ENCODE measurements around the gene GTF2IRD1. TPM values are rescaled to one million over a fixed set of nuclear protein-coding genes. Genes with fewer than 3 reads are reported as not detected.

Gene GTF2IRD1
- total RNA-seq, 1 experiment from 2014 or later, result 53.6 TPM

- no peaks in the 10 kb centered on the region; the same call in 1 of the 2 replicates for H3K36me3 ChIP-seq (ENCODE audit: control insufficient read depth, insufficient read depth, low read length)
- H3K4me1 ChIP-seq, result peaks cover 10% of the 10 kb centered on the region
- Mint-ChIP-seq H3K4me1 (ENCODE audit: low read depth, unreplicated experiment) (peaks cover 14% of the 10 kb centered on the region), H3K27me3 (ENCODE audit: insufficient read depth, unreplicated experiment) (no peaks in the 10 kb centered on the region), H3K4me3 (ENCODE audit: unreplicated experiment) (no peak overlapping the region), H3K27ac (ENCODE audit: unreplicated experiment) (no peak overlapping the region), H3K9me3 (ENCODE audit: unreplicated experiment) (no peaks in the 10 kb centered on the region), H3K36me3 (ENCODE audit: insufficient read depth, unreplicated experiment) (peaks cover 66% of the 10 kb centered on the region)
- H3K4me3 ChIP-seq (ENCODE audit: low read depth, low read length), result no peak overlapping the region
- CTCF ChIA-PET, result no interaction called here
- intact Hi-C loops (cut with micrococcal nuclease; ENCODE audit: unreplicated experiment), result no loop called here
- no peak for TF ChIP-seq CTCF (IDR thresholded peaks at IDR 0.05; ENCODE audit: insufficient read depth in 1 of 2, low read depth in 1 of 2, low read length in 1 of 2, severe bottlenecking in 1 of 2, unreplicated experiment in 1 of 2)
- DNase-seq, result no peak
- H3K27me3 ChIP-seq (replicated peaks; ENCODE audit: control insufficient read depth, insufficient read depth, low read length), result no peaks in the 10 kb centered on the region
- no peaks in the 10 kb centered on the region for H3K9me3 ChIP-seq
- POLR2A ChIA-PET, result no interaction called here
- BruUV-seq (replicated peaks), result no TSS peak
These were observed 16.8 kb downstream of the GTF2IRD1 start for GRCh38 chr7:74470504-74470903.

- Histone ChIP-seq H3K36me3 (ENCODE audit: control insufficient read depth, insufficient read depth, low read length) (no peaks in the 10 kb centered on the region; the same call in 1 of the 2 replicates), H3K27me3 (replicated peaks; ENCODE audit: control insufficient read depth, insufficient read depth, low read length) (no peaks in the 10 kb centered on the region), H3K4me3 (ENCODE audit: low read depth, low read length) (no peak overlapping the region), H3K4me1 (peaks cover 19% of the 10 kb centered on the region), H3K9me3 (no peaks in the 10 kb centered on the region)
- no peak for TF ChIP-seq CTCF (IDR thresholded peaks at IDR 0.05; ENCODE audit: insufficient read depth in 1 of 2, low read depth in 1 of 2, low read length in 1 of 2, severe bottlenecking in 1 of 2, unreplicated experiment in 1 of 2)
- Mint-ChIP-seq H3K4me3 (ENCODE audit: unreplicated experiment) (no peak overlapping the region), H3K27ac (ENCODE audit: unreplicated experiment) (peak overlapping the region; percentile 47), H3K36me3 (ENCODE audit: insufficient read depth, unreplicated experiment) (peaks cover 64% of the 10 kb centered on the region), H3K9me3 (ENCODE audit: unreplicated experiment) (no peaks in the 10 kb centered on the region), H3K4me1 (ENCODE audit: low read depth, unreplicated experiment) (peaks cover 19% of the 10 kb centered on the region), H3K27me3 (ENCODE audit: insufficient read depth, unreplicated experiment) (no peaks in the 10 kb centered on the region)
- intact Hi-C loops (cut with micrococcal nuclease; ENCODE audit: unreplicated experiment), result no loop called here
- CTCF ChIA-PET, result interaction anchor here (0.8 kb wide), 1 partner anchor 107 kb away, joined by 3 read pairs; no protein-coding TSS in a partner anchor
- no TSS peak for BruUV-seq (replicated peaks)
- no peak for DNase-seq
- POLR2A ChIA-PET, result no interaction called here
These were observed 19.4 kb downstream of the GTF2IRD1 start for GRCh38 chr7:74473116-74473515.

GRCh38 chr7:74474271-74474865, 20.7 kb downstream of the GTF2IRD1 start:
- H3K4me1 Mint-ChIP-seq (ENCODE audit: low read depth, unreplicated experiment), result peaks cover 21% of the 10 kb centered on the region
- BruUV-seq (replicated peaks), result no TSS peak
- H3K27me3 ChIP-seq (replicated peaks; ENCODE audit: control insufficient read depth, insufficient read depth, low read length), result no peaks in the 10 kb centered on the region
- intact Hi-C loops (cut with micrococcal nuclease; ENCODE audit: unreplicated experiment), result no loop called here
- no peaks in the 10 kb centered on the region for H3K9me3 Mint-ChIP-seq (ENCODE audit: unreplicated experiment)
- no peaks in the 10 kb centered on the region; the same call in 1 of the 2 replicates for H3K36me3 ChIP-seq (ENCODE audit: control insufficient read depth, insufficient read depth, low read length)
- no peaks in the 10 kb centered on the region for H3K9me3 ChIP-seq
- POLR2A ChIA-PET, result no interaction called here
- no peaks in the 10 kb centered on the region for H3K27me3 Mint-ChIP-seq (ENCODE audit: insufficient read depth, unreplicated experiment)
- TF ChIP-seq CTCF (IDR thresholded peaks at IDR 0.05; ENCODE audit: insufficient read depth in 1 of 2, low read depth in 1 of 2, low read length in 1 of 2, severe bottlenecking in 1 of 2, unreplicated experiment in 1 of 2), result no peak
- no peak overlapping the region for H3K4me3 Mint-ChIP-seq (ENCODE audit: unreplicated experiment)
- peaks cover 19% of the 10 kb centered on the region for H3K4me1 ChIP-seq
- peak overlapping the region; percentile 84 for H3K27ac Mint-ChIP-seq (ENCODE audit: unreplicated experiment)
- no peak for DNase-seq
- CTCF ChIA-PET, result no interaction called here
- H3K4me3 ChIP-seq (ENCODE audit: low read depth, low read length), result no peak overlapping the region
- H3K36me3 Mint-ChIP-seq (ENCODE audit: insufficient read depth, unreplicated experiment), result peaks cover 55% of the 10 kb centered on the region
